ENCODE measurements around the gene HNRNPU. TPM values are rescaled to one million over a fixed set of nuclear protein-coding genes. Genes with fewer than 3 reads are reported as not detected.

HNRNPU gene
- total and polyA plus RNA-seq, 4 donors, result 45.3 to 233 (median 136) TPM

DNA sequence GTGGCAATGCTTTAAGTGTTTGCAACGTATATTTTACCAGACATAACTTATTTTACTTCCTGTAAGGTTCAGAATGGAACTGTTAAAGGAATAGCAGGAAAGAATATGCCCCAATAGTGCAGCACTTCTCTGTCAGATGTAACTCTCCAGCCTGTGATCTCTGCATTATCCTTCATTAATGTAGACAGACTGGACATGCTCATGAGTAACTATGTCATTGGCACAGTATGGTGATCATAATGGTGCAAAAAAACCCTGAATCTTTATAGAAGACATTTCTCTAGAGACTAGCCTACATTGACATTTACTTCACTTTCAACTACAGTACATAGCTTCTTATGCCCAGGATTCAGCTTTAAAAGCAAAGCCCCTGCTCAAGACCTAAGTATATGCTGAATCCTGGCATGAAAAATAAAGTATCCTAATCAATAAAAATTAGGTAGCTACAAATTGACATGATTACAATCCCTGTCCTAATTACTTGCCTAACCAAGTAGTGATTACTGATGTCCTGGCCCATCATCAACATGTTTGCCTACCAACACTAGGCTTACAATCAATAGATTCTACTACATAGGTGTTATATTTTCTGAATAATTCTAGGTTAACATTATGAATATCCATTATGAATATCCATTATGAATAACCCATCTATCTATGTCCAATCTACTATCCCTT is 15.0 kb downstream of the HNRNPU start:
- DNase-seq (ENCODE audit: low spot score), result no peak
- no peaks in the 10 kb centered on the region for H3K9me3 ChIP-seq (ENCODE audit: control insufficient read depth in 4 of 4, low read length in 3 of 4)
- H3K9ac ChIP-seq (ENCODE audit: low read depth in 1 of 2, low read length in 2 of 2), result no peak overlapping the region
- TF ChIP-seq, protein P1, sequence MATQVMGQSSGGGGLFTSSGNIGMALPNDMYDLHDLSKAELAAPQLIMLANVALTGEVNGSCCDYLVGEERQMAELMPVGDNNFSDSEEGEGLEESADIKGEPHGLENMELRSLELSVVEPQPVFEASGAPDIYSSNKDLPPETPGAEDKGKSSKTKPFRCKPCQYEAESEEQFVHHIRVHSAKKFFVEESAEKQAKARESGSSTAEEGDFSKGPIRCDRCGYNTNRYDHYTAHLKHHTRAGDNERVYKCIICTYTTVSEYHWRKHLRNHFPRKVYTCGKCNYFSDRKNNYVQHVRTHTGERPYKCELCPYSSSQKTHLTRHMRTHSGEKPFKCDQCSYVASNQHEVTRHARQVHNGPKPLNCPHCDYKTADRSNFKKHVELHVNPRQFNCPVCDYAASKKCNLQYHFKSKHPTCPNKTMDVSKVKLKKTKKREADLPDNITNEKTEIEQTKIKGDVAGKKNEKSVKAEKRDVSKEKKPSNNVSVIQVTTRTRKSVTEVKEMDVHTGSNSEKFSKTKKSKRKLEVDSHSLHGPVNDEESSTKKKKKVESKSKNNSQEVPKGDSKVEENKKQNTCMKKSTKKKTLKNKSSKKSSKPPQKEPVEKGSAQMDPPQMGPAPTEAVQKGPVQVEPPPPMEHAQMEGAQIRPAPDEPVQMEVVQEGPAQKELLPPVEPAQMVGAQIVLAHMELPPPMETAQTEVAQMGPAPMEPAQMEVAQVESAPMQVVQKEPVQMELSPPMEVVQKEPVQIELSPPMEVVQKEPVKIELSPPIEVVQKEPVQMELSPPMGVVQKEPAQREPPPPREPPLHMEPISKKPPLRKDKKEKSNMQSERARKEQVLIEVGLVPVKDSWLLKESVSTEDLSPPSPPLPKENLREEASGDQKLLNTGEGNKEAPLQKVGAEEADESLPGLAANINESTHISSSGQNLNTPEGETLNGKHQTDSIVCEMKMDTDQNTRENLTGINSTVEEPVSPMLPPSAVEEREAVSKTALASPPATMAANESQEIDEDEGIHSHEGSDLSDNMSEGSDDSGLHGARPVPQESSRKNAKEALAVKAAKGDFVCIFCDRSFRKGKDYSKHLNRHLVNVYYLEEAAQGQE (IDR thresholded peaks at IDR 0.05), result no peak
- no peak for TF ChIP-seq GABPA (IDR thresholded peaks at IDR 0.05 in 1 of 2, conservative IDR thresholded peaks at IDR 0.05 in 1 of 2)
- no peak for TF ChIP-seq NR2F2 (IDR thresholded peaks at IDR 0.05)
- peak overlapping the region in 1 of 2 donors; percentile 2 for H3K27ac ChIP-seq (ENCODE audit: low read depth in 1 of 2, low read length in 2 of 2)
- peaks cover 6 to 29% (median 13%) of the 10 kb centered on the region in 4 donors for H3K4me1 ChIP-seq (ENCODE audit: control insufficient read depth in 4 of 4, insufficient read depth in 4 of 4, low read length in 3 of 4)
- peaks cover 7 to 51% (median 42%) of the 10 kb centered on the region in 4 donors for H3K36me3 ChIP-seq (ENCODE audit: control insufficient read depth in 4 of 4, insufficient read depth in 3 of 4, low read depth in 1 of 4, low read length in 3 of 4)
- no peaks in the 10 kb centered on the region for H3K27me3 ChIP-seq (ENCODE audit: control insufficient read depth in 4 of 4, insufficient read depth in 4 of 4, low read length in 3 of 4)
- 59% methylated on average over 1 of the region's 1 CpG for WGBS
- no peak overlapping the region for H3K4me3 ChIP-seq (ENCODE audit: low read depth in 1 of 3, low read length in 3 of 3)

DNA sequence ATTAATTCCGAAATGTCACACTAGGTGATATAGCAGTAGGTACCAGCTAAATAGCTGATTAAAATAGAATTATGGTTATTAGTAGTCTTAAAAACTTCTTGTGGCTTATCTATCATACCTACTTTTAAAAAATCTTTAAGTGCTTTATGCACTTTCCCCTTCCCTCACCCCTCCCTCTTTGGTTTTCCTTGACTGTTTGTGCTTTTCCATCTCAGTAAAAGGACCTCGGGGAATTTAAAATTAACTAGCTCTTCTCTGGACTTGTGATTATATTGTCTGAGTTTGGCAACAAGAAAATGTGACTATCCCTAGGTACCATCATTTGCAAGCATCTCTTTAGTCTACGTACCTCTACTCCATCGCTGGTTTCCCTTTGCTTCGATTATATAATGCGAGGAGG is 17.7 kb downstream of the HNRNPU start:
- Histone ChIP-seq H3K4me1 (ENCODE audit: control insufficient read depth in 4 of 4, insufficient read depth in 4 of 4, low read length in 3 of 4) (peaks cover 6 to 27% (median 17%) of the 10 kb centered on the region in 4 donors), H3K9ac (ENCODE audit: low read depth in 1 of 2, low read length in 2 of 2) (no peak overlapping the region), H3K9me3 (ENCODE audit: control insufficient read depth in 4 of 4, low read length in 3 of 4) (no peaks in the 10 kb centered on the region), H3K27me3 (ENCODE audit: control insufficient read depth in 4 of 4, insufficient read depth in 4 of 4, low read length in 3 of 4) (no peaks in the 10 kb centered on the region), H3K27ac (ENCODE audit: low read depth in 1 of 2, low read length in 2 of 2) (no peak overlapping the region), H3K36me3 (ENCODE audit: control insufficient read depth in 4 of 4, insufficient read depth in 3 of 4, low read depth in 1 of 4, low read length in 3 of 4) (peaks cover 7 to 51% (median 46%) of the 10 kb centered on the region in 4 donors), H3K4me3 (ENCODE audit: low read depth in 1 of 3, low read length in 3 of 3) (no peak overlapping the region)
- TF ChIP-seq YY1 (IDR thresholded peaks at IDR 0.05) (no peak), HNF4A (conservative IDR thresholded peaks at IDR 0.05) (no peak)
- TF ChIP-seq, protein P1 (IDR thresholded peaks at IDR 0.05), result no peak
- TF ChIP-seq, protein P2, sequence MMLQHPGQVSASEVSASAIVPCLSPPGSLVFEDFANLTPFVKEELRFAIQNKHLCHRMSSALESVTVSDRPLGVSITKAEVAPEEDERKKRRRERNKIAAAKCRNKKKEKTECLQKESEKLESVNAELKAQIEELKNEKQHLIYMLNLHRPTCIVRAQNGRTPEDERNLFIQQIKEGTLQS (IDR thresholded peaks at IDR 0.05), result no peak
- TF ChIP-seq, protein P3, sequence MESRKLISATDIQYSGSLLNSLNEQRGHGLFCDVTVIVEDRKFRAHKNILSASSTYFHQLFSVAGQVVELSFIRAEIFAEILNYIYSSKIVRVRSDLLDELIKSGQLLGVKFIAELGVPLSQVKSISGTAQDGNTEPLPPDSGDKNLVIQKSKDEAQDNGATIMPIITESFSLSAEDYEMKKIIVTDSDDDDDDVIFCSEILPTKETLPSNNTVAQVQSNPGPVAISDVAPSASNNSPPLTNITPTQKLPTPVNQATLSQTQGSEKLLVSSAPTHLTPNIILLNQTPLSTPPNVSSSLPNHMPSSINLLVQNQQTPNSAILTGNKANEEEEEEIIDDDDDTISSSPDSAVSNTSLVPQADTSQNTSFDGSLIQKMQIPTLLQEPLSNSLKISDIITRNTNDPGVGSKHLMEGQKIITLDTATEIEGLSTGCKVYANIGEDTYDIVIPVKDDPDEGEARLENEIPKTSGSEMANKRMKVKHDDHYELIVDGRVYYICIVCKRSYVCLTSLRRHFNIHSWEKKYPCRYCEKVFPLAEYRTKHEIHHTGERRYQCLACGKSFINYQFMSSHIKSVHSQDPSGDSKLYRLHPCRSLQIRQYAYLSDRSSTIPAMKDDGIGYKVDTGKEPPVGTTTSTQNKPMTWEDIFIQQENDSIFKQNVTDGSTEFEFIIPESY (IDR thresholded peaks at IDR 0.05), result no peak
- DNase-seq (ENCODE audit: low spot score), result no peak
- WGBS, result 96% methylated on average over 6 of the region's 6 CpGs

All from liver (tissue), 9 donors.